GM19455 (cell line): ENCODE data around the gene TBC1D22A.

Experiments
- ATAC-seq: cut with Tn5 transposase; IDR thresholded peaks from one replicate; pipeline ENCODE4 v1.9.1; 2021; ENCODE audit not compliant: unreplicated experiment

TBC1D22A gene

DNA sequence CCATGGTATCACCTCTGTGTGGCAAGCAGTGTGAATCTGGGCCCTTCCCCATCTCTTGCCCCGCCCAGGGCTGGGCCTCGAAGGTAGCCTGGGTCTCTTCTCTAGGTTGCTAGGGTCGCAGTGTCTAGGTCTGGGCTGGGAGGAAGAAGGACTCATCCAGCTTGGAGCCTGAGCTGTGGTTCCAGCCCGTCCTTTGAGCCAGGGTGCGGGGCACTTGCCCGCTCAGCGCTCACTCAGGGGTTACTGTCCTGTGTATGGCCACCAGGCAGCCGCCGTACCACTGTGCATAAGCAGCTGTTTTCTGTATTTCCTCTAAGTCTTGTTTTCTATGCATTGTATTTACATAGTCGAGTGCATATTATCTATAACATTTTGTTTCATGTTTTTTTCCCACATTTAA, 160.9 kb downstream of the TBC1D22A start:
- no peak for ATAC-seq

- no peak for ATAC-seq
Observed at GRCh38 chr22:46925818-46926217, 163.4 kb downstream of the TBC1D22A start.

GRCh38 chr22:46929046-46929709, 166.7 kb downstream of the TBC1D22A start:
- ATAC-seq = no peak

DNA sequence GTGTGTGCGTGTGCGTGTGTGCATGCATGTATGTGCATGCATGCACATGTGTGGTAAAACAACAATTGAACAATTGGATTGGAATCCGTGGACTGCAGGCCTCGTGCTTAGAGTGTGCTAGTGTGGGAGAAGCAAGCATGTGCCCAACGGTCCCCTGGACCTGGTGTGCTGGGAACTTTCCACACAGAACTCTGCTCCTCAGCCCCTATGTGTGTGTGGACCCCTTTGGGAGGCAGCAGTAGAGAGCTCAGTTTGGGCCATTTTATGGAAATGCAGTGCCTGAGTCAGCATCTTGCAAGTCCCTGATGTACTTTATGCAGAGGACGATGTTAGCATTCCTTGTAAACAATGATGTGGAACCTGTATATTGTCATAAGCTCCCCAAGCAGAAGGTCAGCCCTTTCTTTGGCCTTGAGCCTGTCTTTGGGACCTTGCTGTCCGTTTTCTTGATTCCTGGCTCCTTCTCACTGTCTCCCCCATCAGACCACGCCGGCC, 167.3 kb downstream of the TBC1D22A start:
- no peak for ATAC-seq

DNA sequence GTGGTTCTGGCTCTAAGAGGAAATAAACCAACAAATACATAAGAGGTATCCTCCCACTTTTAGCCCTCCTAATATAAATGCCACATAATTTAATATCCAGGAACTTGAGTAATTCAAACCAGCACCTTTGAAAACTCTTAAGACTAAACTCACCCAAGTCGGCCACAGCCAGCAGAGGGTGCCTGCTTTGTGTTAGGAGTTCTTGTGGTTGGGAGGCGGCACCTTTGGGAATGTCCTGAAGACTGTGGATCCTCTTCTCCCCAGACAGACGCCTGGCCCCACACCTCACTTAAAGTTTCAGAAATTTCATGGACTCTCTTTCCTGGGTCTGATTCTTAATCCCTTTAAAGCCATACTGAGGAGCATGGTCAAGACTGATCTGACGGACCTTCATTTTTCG, 169.0 kb downstream of the TBC1D22A start:
- no peak for ATAC-seq

DNA sequence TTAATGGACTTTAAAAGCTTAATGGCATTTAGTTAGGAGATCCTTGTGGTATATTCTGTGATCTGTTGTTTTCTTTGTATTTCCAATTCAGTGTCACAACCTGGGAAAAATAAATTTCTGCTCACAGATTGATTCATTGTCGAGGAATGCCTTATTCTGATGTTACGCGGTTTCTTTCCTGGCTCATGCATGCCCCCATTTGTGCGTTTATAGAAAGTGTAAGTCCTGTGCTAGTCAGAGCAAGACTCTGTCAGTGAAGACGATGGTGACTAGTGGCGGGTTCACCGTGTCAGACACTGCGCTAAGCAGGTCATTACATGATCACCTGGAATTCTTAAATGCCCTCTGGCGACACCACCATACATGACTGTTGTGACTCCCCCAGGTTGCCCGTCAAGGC, 169.4 kb downstream of the TBC1D22A start:
- ATAC-seq = no peak

- no peak for ATAC-seq
Observed at GRCh38 chr22:46933040-46933930, 170.8 kb downstream of the TBC1D22A start.

DNA sequence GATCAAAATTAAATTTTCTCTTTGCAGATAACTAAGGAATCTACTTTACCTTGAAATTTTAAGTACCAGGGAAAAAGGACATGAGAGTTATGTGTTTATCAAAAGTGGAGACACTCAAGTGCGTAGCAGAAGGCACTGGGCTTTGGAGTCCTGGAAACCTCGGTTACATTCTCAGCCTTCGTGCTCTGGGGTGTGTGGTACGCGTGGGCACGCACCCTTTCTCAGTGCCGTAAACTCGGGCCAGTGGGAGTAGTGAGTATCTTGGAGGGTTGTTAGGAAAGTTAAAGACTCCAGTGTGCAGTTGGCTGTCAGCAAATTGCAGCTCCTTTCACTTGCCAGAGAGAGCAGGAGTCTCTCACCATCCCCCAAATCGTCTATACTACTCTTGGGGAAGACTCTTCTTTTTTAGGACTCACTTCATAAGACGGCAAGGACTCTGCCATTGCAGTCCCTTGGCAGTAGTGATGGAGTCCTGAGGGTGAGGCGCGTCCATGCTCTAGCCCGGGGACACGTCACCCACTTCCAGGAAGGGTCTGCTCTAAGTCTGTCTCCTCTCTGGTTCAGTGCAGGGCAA, 171.8 kb downstream of the TBC1D22A start:
- no peak for ATAC-seq

DNA sequence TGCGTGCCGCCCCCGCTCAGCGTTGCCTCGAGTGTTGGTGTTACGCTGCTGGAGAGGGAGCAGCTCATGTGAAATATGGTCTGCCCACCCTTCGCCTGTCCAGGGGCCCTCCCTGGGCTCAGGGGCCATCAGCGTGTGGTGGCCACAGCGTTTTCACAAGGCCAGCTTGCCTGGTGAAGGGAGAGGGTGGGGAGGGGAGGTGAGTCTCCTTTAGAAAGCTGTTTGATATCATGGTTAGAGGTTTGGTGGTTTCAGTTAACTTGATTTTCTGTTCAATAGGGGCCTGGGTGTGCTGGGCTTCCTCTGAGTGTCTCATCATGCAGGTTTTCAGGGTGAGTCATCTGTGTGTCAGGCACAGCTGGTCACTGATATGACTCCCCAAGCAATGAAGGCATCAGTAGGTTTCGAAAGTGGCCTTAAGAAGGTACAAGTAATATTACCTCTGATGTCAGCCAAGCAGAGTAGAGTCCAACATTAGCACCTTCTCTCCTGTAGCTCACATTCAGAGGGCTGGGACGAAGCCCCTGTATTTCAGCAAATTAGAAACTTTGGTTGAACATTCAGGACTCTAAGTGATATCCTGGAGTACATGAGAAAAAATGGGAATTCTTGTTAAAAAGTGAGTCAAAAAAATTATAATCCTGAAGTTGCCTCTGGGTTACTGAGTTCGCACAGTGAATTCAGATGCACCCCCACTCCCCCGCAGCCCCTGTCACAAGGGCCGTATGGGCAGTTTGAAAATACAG, 172.5 kb downstream of the TBC1D22A start:
- no peak for ATAC-seq

- ATAC-seq = no peak
Observed at GRCh38 chr22:46935506-46936377, 173.3 kb downstream of the TBC1D22A start.

- ATAC-seq = no peak
Observed at GRCh38 chr22:46936378-46936903, 174.0 kb downstream of the TBC1D22A start.

DNA sequence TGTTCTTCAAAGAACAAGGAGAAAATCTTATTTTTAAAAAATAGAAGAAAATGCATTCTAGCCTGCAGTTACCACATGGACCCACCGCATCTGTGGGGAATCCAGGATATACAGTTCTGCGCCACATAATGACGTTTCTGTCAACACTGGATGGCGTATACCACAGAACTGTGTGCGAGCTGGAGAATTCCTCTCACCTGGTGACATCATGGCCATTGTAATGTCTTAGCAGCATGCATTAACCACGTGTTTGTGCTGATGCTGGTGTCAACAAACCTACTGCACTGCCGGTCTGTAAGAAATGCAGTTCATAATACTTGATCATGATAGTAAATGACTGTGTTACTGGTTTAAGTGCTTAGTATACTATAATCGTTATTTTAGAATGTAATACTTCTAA, 174.7 kb downstream of the TBC1D22A start:
- ATAC-seq = no peak

DNA sequence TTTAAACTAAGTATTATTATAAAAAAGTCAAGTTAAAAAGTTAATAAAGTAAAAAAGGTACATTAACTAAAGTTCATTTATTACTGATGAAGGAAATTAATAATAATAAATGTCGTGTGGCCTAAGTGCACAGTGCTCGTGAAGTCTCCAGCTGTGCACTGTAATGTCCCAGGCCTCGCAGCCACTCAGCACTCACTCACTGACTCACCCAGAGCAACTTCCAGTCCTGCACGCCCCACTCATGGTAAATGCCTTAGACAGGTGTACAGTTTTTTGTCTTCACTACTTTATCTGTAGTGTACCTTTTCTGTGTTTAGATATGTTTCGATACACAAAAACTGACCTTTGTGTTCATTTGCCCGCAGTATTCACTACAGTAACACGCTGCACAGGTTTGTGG, 175.5 kb downstream of the TBC1D22A start:
- no peak for ATAC-seq

GRCh38 chr22:46941968-46942798, 179.7 kb downstream of the TBC1D22A start:
- ATAC-seq = no peak

- ATAC-seq = no peak
Observed at GRCh38 chr22:46942799-46943785, 180.6 kb downstream of the TBC1D22A start.

GRCh38 chr22:46945481-46945880, 183.0 kb downstream of the TBC1D22A start:
- no peak for ATAC-seq

DNA sequence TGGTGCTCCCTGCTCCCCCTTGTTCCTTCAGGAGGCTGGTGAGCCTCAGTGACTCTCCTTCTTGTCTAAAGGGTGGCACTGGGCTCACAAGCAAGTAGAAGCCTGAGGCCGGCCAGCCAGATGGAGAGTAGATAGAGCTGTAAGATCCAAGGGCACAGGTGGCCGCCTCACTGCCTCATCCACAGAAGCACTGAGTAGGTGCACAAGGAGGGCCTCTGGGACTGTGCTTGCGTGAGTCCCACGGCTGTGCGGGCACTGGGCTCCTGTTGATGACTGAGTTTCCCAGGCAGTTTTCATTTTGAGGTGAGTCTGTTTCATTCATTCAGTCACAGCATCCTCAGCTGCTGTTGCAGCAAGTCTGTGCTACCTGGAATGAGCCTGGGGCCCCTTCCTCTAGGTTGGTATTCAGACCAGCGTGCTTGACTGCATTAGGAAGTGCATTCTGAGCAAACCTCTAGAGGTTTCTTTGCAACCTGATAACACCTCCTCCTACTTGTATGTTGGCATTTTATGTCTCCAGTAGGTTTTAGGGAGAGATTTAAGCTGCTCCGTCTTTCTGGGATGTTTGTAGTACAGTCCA, 184.0 kb downstream of the TBC1D22A start:
- no peak for ATAC-seq
